Nephron progenitor cell (in vitro differentiated cells): Measurements from ENCODE around the gene PLCB3.
A peak's percentile ranks its signal among the peaks of the same experiment; 100 is the strongest.

Source experiments
- DNase-seq: peaks from one replicate; pipeline ENCODE4 v3.0.0; 2021
- H3K27ac Mint-ChIP-seq: 2 replicates; pipeline ENCODE4 v1.8.0; 2021; ENCODE audit warnings: mild to moderate bottlenecking, moderate library complexity, mixed read lengths
- H3K27me3 Mint-ChIP-seq: 2 replicates; pipeline ENCODE4 v1.8.0; 2021; ENCODE audit warnings: mild to moderate bottlenecking, low read depth, mixed read lengths; ENCODE audit not compliant: poor library complexity
- H3K36me3 Mint-ChIP-seq: 2 replicates; pipeline ENCODE4 v1.8.0; 2021; ENCODE audit warnings: low read depth, mixed read lengths
- H3K4me1 Mint-ChIP-seq: 2 replicates; pipeline ENCODE4 v1.8.0; 2021; ENCODE audit warnings: mixed read lengths
- H3K4me3 Mint-ChIP-seq: 2 replicates; pipeline ENCODE4 v1.8.0; 2021; ENCODE audit warnings: mild to moderate bottlenecking, moderate library complexity, mixed read lengths
- H3K9me3 Mint-ChIP-seq: 2 replicates; pipeline ENCODE4 v1.8.0; 2021; ENCODE audit warnings: mild to moderate bottlenecking, moderate library complexity, mixed read lengths
- TF ChIP-seq, protein P1 (sequence below): fragments of 200-600 bp; sonication (generic); IDR thresholded peaks from 2 replicates; pipeline ENCODE4 v1.5.0; 2021; ENCODE audit warnings: antibody characterized with exemption

Gene PLCB3

DNA sequence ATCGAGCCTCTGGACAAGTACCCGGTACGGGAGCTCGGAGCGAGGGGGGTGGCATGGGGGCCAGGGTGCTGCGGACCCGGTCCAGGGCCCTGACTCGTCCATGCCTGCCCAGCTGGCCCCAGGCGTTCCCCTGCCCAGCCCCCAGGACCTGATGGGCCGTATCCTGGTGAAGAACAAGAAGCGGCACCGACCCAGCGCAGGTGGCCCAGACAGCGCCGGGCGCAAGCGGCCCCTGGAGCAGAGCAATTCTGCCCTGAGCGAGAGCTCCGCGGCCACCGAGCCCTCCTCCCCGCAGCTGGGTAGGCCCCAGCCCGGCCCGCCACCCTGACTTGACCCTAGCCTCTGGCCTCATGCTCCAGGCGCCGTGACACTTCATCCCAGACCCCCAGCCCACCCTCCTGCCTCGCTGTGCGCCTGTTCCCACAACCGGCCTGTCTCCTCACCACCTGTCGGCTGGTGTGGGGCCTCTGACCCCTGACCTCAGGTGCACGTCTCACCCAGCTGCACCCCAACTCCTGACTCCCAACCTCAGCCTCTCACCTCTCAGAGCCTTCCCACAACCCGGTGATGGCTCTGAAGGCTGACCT, 7.7 kb downstream of the PLCB3 start:
- H3K27me3 Mint-ChIP-seq: peaks cover 2% of the 10 kb centered on the region
- peaks cover 25% of the 10 kb centered on the region for H3K4me1 Mint-ChIP-seq
- H3K4me3 Mint-ChIP-seq: no peak overlapping the region
- no peaks in the 10 kb centered on the region for H3K9me3 Mint-ChIP-seq
- H3K36me3 Mint-ChIP-seq: peaks cover 21% of the 10 kb centered on the region
- H3K27ac Mint-ChIP-seq: peak overlapping the region; percentile 89
- TF ChIP-seq, protein P1, sequence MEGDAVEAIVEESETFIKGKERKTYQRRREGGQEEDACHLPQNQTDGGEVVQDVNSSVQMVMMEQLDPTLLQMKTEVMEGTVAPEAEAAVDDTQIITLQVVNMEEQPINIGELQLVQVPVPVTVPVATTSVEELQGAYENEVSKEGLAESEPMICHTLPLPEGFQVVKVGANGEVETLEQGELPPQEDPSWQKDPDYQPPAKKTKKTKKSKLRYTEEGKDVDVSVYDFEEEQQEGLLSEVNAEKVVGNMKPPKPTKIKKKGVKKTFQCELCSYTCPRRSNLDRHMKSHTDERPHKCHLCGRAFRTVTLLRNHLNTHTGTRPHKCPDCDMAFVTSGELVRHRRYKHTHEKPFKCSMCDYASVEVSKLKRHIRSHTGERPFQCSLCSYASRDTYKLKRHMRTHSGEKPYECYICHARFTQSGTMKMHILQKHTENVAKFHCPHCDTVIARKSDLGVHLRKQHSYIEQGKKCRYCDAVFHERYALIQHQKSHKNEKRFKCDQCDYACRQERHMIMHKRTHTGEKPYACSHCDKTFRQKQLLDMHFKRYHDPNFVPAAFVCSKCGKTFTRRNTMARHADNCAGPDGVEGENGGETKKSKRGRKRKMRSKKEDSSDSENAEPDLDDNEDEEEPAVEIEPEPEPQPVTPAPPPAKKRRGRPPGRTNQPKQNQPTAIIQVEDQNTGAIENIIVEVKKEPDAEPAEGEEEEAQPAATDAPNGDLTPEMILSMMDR: no peak
- no peak for DNase-seq

DNA sequence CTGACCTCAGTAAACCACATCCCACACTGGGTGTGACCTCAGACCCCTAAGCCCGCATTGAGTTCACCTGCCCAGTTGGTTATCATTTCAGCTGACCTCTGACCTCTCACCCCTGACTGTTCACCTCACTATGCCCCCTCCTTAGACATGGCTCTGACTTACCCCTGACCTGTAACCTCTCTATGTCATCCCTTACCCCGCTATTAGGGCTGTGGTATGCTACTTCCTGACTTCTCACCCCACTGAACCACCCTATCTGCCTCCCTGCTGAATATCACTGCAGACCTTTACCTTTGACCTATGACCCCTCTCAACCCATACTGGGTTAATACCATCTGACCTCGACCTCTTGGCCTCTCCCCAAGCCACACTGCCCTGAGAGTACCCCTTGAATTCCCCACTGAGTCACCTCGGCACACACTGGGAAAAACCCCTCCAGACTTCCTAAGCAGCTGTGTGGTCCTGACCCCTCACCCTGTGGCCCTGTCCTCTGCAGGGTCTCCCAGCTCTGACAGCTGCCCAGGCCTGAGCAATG, 8.3 kb downstream of the PLCB3 start:
- peaks cover 2% of the 10 kb centered on the region for H3K27me3 Mint-ChIP-seq
- no peak for DNase-seq
- H3K27ac Mint-ChIP-seq: peak overlapping the region; percentile 89
- peaks cover 21% of the 10 kb centered on the region for H3K36me3 Mint-ChIP-seq
- TF ChIP-seq, protein P1: no peak
- H3K4me3 Mint-ChIP-seq: no peak overlapping the region
- H3K4me1 Mint-ChIP-seq: peaks cover 30% of the 10 kb centered on the region
- H3K9me3 Mint-ChIP-seq: no peaks in the 10 kb centered on the region

DNA sequence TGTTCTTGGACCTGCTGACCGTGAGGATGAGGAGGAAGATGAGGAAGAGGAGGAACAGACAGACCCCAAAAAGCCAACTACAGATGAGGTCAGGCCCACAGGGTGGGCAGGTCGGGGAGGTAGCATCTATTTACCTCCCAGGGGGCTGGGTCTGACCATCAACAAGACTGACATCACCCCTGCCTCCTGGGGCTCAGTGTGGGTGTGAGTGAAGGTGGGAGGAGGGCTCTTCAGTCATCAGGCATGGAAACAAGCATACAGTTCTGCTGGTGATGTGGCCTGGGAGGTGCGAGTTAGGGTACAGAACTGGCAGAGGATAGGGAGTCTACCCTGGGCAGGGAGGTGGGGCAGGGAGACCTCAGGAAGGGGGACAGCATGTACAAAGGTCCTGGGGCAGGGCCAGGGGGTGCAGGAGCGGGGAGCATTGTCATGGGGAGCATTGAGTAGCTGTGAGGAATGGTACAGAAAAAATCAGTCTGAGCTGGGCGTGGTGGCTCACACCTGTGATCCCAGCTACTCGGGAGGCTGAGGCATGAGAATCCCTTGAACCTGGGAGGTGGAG, 8.9 kb downstream of the PLCB3 start:
- Mint-ChIP-seq H3K4me1 (peaks cover 30% of the 10 kb centered on the region), H3K9me3 (no peaks in the 10 kb centered on the region), H3K36me3 (peaks cover 21% of the 10 kb centered on the region), H3K4me3 (no peak overlapping the region), H3K27ac (peak overlapping the region; percentile 89), H3K27me3 (peaks cover 2% of the 10 kb centered on the region)
- TF ChIP-seq, protein P1: no peak
- no peak for DNase-seq

DNA sequence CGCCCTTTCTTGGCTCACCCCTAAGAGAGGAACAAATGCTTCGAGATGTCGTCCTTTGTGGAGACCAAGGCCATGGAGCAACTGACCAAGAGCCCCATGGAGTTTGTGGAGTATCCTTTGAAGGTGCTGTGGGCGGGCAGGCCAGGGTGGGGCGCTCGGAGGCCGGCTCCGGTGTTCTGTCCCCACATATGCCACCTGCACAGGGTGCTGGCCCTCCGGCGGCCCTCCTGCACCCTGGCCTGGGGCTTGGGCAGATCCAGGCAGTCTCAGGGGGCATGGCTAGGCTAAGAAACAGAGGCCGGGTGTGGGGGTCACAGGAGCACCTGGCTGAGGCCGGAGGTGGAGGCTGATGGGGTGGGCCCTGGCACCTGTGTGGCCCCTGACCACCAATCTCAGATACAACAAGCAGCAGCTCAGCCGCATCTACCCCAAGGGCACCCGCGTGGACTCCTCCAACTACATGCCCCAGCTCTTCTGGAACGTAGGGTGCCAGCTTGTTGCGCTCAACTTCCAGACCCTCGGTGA, 10.3 kb downstream of the PLCB3 start:
- TF ChIP-seq, protein P1: no peak
- Mint-ChIP-seq H3K27me3 (peaks cover 2% of the 10 kb centered on the region), H3K4me1 (peaks cover 27% of the 10 kb centered on the region), H3K4me3 (no peak overlapping the region), H3K9me3 (no peaks in the 10 kb centered on the region), H3K36me3 (peaks cover 21% of the 10 kb centered on the region), H3K27ac (no peak overlapping the region)
- no peak for DNase-seq

DNA sequence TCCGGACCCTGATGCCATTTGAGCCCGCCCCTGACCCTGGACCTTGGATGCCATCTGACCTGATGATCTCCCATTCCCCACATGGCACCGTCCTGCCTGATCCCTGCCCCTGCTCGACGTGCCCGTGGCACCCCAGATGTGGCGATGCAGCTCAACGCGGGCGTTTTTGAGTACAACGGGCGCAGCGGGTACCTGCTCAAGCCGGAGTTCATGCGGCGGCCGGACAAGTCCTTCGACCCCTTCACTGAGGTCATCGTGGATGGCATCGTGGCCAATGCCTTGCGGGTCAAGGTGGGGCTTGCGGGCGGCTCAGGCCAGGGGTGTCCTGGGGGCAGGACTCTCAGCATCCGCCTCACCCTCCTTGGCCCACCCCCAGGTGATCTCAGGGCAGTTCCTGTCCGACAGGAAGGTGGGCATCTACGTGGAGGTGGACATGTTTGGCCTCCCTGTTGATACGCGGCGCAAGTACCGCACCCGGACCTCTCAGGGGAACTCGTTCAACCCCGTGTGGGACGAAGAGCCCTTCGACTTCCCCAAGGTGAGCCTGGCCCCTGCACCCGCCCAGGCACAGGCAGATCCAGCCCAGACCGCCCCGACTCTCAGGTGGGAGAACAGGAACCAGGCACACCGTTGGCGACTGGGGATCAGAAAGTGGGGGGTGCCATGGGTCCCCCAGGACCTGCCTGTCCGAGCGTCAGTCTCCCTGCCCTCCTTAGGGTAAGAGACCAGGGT, 11.1 kb downstream of the PLCB3 start:
- no peaks in the 10 kb centered on the region for H3K9me3 Mint-ChIP-seq
- peaks cover 27% of the 10 kb centered on the region for H3K4me1 Mint-ChIP-seq
- H3K4me3 Mint-ChIP-seq: no peak overlapping the region

More for the DNA sequence above, 11.1 kb downstream of the PLCB3 start:
- no peak overlapping the region for H3K27ac Mint-ChIP-seq
- H3K27me3 Mint-ChIP-seq: peaks cover 2% of the 10 kb centered on the region
- peaks cover 21% of the 10 kb centered on the region for H3K36me3 Mint-ChIP-seq
- TF ChIP-seq, protein P1: no peak
- DNase-seq: no peak
